ENCODE results near the gene RGS6.

The RGS6 gene

DNA sequence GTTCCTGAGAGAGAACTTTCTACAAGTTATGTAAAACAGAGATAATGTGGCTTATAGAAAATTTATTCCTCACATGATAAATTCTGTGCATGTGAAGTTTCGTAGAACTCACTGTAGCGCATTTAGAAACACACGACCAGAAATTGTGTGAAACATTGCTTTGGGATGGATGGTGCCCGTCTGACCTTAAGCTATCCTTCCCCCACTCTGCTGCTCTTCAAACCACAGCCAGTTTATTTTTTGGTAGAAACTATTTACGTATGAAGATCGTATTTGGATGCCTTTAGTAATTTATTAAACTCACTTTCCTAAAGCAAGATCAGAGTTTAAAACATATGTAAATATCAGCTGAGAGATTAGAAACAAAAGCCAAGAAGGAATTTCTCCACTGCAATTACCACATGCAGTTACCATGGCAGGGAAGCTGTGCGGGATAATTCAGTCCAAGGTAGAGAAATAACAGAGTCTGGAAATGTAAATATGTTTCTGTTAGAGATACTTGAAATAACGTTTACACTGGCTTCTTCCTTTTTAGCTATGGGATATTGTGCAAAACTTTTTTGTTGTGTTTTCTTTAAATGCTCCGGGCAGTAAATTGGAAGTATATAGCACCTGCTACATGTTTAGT is 382.7 kb downstream of the RGS6 start:
- DNase-seq (ENCODE audit: low spot score): no peak

DNA sequence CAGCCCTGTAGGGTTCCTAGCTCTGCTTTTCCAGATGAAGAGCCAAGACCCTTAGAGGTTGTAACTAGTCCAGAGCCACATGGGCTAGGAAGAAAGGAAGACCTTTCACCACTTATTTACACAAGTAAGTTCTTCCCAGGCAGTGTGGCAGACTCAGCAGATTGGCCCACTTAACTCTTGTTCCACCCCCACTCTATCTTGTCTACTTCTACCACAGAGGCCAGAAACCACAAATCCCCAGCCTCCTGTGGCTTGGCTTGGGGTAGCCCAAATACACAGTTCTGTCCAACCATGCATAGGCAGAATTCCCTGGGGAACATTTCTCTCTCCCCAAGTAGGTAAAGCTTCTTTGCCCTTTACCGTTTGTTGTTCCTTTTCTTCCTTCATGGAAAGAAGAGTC is 383.5 kb downstream of the RGS6 start:
- no peak for DNase-seq (ENCODE audit: low spot score)

DNA sequence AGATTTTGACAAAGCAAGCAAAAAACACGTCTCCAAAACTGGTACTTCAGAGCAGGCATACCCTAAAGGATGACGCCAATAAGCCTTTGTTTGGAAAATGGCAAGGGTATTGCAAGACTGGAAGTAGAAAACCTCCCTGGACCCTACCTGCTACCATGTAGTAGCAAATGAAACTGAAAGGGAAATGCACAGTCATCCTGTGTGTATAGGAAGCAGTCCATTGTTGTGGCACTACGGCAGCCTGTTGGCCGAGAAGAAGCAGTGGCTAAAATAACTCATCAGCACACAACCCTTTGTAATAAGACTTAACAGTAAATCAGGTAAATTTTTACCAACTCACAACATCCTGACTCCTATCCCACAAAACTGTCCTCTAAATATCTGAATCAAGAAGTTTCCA is 386.4 kb downstream of the RGS6 start:
- DNase-seq (ENCODE audit: low spot score): no peak

DNA sequence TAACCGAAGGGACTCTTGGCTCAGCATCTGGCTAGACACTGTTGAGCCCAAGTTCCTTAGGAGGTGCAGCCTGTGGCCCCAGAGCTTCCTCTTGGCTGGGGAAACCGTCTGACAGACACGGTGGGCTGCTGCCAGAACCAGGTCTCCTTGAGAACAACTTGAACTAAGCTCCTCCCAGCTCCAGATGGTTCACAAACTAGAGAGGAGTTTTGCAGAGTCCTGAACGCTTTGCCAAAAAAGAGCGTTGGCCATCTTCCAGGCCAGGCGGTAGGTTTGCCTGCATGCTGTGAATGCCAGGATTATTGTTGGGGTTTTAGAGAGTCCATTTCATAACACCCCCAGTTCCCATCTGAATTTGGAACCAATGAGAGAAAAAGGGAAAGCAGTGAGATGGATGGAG is 399.8 kb downstream of the RGS6 start:
- peak; percentile 18 for DNase-seq (ENCODE audit: low spot score)

DNA sequence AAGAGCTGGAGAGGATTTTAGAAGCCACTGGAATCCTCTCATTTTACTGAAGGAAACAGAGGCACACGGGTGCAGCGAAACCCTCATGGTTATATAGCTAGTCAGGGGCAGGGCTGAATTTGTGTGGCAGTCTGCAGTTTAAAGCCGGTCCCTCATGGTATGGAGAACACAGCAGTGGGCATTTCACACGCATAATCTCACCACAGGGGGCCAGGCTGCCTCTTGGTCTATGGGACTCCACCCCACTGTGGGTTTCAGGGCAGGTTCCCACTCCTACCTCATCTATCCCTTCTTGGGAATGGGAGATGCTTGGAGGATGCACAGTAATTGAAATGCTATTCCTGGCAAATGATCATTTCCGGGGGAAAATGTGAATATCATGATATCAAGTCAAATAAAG is 400.6 kb downstream of the RGS6 start:
- no peak for DNase-seq (ENCODE audit: low spot score)

DNA sequence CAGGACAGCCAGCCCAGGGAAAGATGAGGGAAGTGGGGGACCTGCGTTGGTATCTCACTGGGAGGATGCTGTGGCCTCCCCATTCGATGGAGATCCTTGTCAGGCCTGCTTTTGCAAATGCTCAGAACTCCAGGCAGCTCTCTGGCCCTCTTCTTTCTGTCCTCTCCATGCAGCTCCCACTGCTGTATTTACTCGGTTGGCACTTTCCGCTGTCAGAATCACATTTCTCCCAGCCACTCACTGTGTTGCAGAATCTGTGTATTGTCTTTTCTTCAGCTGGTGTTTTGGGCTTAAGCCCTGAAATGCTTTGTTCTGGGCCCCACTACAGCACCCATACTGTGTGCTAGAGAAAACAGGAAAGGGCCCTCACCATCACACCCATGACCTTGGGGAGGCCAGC is 401.1 kb downstream of the RGS6 start:
- DNase-seq (ENCODE audit: low spot score): no peak

DNA sequence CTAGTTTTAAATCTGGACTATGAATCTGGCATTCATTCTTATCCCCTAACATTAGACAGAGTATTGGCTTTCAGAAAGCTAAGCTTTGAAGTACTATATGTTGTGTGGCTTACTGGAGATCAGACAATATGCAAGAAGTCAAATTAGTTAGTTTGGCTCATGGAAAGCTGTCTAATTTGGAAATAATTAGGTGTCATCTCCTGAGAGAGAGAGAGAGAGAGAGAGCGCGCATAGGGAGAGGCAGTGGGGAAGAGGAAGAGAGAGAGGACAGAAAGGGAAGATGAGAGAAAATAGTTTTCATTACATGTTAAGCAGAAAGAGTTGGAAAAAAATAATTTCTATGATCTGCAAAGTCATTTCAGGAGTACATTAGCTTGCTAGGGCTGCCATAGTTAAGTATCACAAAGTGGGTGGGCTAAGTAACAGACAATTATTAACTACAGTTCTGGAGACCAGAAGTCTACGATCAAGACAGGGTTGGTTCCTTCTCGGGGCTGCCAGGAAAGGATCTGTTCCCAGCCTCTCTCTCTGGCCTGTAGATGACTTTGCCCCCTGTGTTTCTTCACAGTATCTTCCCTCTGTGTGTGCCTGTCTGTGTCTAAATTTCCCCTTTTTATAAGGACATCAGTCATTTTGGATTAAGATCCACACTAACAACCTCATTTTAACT is 404.2 kb downstream of the RGS6 start:
- no peak for DNase-seq (ENCODE audit: low spot score)

- no peak for DNase-seq (ENCODE audit: low spot score)
Measured at GRCh38 chr14:72341237-72341636, 409.0 kb downstream of the RGS6 start.

- DNase-seq (ENCODE audit: low spot score): no peak
Measured at GRCh38 chr14:72341686-72342085, 409.5 kb downstream of the RGS6 start.

- DNase-seq (ENCODE audit: low spot score): no peak
Measured at GRCh38 chr14:72347118-72347517, 414.9 kb downstream of the RGS6 start.

DNA sequence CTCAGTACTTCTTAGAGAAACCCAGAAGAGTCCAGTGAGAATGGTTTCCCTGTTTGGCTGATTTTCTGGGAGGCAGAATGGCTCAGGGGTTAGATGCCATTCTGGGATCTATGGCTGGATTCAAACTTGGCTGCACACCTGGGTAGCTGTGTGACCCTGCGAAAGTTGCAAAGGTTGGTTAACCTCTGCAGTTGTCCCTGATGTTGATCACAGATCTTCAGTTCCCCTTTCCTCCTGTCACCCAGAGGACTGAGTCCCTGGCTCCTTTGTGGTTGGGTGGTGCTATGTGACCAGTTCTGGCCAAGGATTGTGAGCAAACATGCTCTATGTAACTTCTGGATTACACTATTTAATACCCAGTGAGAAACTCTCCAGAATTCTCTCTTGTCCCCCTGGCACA is 418.0 kb downstream of the RGS6 start:
- DNase-seq (ENCODE audit: low spot score): no peak

DNA sequence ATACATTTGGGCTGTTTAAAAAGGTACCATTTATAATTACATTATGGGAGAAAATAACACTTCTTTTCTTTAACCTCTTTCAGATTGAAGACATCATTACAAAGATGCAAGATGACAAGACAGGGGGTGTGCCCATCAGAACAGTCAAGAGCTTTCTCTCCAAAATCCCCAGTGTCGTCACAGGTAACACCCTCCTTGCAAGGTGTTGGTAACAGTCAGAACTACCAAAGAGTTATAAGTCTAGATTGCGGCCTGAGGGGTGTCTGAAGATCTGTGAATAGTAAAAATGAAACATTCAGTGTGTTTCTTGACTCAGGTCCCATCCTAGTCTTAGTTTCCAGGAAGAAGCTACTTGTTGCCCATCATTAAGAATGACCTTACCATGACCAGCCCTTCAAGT is 419.8 kb downstream of the RGS6 start:
- DNase-seq (ENCODE audit: low spot score): no peak

DNA sequence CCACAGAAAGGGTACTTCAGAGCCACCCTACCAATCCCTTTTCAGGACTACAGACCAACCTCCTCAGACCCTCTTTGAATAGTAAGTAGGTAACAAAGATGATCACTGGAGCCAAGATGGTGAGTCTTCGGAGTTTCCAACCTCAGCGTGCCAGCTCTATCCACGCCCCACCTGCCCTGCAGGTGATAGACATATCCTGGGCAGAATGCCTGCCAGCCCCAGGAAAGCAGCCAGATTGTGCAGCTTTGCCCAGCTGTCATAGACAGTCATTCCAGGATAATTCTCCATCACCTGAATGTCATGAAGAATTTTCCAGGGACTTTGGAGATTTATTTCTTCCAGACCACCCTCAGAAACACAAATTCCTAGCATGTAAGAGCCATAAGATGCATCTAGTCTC is 434.4 kb downstream of the RGS6 start:
- DNase-seq (ENCODE audit: low spot score): peak; percentile 66

- DNase-seq (ENCODE audit: low spot score): peak; percentile 50
Measured at GRCh38 chr14:72369106-72369505, 436.9 kb downstream of the RGS6 start.

GRCh38 chr14:72377016-72377415 is 444.8 kb downstream of the RGS6 start:
- no peak for DNase-seq (ENCODE audit: low spot score)

DNA sequence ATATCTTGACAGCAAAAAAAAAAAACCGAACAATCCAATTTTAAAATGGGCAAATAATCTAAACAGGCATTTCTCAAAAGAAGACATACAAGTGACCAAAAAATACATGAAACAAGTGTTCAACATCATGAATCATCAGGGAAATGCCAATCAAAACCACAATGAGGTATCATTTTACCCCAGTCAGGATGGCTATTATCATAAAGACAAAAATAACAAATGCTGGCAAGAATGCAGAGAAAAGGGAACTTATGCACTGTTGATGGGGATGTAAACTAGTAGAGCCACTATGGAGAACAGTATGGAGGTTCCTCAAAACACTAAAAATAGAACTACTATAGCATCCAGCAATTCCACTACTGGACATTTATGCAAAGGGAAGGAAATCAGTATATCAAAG is 448.2 kb downstream of the RGS6 start:
- no peak for DNase-seq (ENCODE audit: low spot score)

DNA sequence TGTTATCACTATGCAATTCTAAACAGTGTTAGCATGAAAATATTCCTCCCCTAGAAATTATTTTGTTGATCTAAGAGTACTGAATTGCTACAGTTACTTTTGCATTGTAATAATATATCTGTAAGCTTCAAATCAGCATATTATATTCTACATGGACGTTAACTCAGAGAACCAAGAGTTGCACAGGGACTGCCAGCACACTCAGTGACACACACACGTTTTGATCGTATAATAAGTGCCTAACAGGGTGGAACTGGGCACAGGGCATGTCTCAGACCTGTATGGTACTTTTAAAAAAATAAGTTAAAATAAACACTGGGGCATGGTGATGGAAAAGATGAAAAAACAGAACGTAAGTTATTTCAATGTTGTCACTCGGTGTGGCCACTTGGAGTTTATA is 451.6 kb downstream of the RGS6 start:
- no peak for DNase-seq (ENCODE audit: low spot score)

- DNase-seq (ENCODE audit: low spot score): no peak
Measured at GRCh38 chr14:72387726-72388125, 455.5 kb downstream of the RGS6 start.

GRCh38 chr14:72389200-72389599 is 457.0 kb downstream of the RGS6 start:
- DNase-seq (ENCODE audit: low spot score): no peak

DNA sequence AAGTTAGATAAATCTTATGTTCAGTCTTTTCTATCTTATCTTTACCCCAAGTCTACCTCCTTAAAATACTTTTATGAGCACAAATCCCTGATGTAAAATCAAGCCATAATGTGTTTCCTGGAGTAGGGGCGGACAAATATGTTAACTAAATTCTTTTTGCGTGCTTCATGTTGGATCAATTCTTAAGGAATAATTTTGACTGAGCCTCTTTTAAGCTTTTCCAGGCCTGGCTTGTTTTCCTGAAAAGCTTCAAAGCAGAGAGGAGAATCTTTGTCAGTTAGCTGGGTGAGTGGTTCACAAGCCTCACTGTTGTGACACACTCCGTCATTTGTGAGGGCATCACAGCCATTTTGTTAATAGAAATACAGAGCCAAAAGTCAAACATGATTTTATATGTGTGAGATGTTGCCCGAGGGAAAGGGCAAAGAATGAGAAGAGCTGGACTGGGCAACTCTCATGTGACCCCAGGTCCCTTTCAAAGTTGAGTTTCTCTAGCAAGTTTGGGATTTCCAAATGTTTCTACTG is 468.9 kb downstream of the RGS6 start:
- DNase-seq (ENCODE audit: low spot score): no peak

DNA sequence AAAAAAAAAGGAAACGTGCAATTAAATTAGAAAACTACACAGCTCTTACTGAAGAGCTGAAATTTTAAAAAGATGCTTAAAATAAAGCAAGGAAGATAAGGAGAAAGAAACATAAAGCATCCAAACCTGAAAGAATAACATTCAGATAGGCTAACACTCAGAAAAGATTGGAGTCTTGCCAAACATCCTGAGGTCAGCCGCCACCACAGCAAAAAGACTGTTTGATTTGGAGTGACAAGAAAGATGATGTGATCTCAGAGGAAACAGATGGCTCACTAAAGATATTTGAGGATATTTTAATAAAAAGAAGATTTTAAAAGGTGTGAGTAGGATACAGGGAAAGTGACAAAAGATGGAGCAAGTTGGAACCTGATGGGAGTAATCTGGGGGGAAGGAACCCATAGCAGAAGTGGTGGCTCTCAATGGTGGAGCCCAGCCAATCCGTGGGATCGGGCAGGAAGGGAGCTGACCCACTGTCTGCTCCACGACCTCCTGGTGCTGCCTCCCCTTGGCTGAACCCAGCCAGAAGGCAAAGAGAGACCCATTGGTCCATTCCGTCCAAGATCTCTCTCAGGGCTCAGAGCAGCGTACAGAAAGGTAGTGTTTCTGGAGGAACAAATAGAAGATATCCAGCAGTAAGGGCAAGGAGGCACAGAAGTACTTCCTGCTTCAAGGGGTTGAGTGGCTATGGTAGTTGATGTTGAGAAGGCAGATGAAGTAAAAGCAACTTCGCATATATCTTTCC is 469.6 kb downstream of the RGS6 start:
- DNase-seq (ENCODE audit: low spot score): no peak

DNA sequence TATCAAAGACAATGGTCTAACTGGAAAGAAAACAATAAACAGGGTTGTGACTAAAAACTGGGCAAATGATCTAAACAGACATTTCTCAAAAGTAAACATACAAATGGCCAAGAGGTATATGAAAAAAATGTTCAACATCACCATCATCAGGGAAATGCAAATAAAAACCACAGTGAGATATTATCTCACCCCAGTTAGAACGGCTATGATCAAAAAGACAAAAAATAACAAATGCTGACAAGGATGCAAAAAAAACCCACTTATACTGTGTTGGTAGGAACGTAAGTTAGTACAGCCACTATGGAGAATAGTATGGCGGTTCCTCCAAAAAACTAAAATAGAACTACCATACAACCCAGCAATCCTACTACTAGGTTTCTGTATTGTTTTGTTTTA is 470.1 kb downstream of the RGS6 start:
- no peak for DNase-seq (ENCODE audit: low spot score)

GRCh38 chr14:72404106-72404774 is 472.0 kb downstream of the RGS6 start:
- DNase-seq (ENCODE audit: low spot score): no peak
